ENCODE data around the gene SMIM28. TPM values are rescaled to one million over a fixed set of nuclear protein-coding genes. Genes with fewer than 3 reads are reported as not detected.
"Not testable (repeated sequence)": the region's sequence is repeated elsewhere in the genome, so short reads cannot be mapped to it uniquely, and the experiment has no call there.

Gene SMIM28
- total RNA-seq: under 1 TPM in 1 of 2 donors, not detected in 1; 0.42 TPM
- long read RNA-seq: 0 reads

- ATAC-seq (no peak), DNase-seq (no peak)
- intact Hi-C loops (cut with DNase I, micrococcal nuclease): no loop called here
These were observed at the start of gene SMIM28 for GRCh38 chr6:138377844-138378243. TSS of gene SMIM28 (plus strand) at chr6:138377905. CDS start at chr6:138378073, 168 bp downstream.

GRCh38 chr6:138328210-138328609, 49.5 kb upstream of the SMIM28 start:
- DNase-seq (no peak), ATAC-seq (no peak)
- intact Hi-C loops (cut with DNase I, micrococcal nuclease): no loop called here

GRCh38 chr6:138330763-138331162, 46.9 kb upstream of the SMIM28 start:
- intact Hi-C loops (cut with DNase I, micrococcal nuclease): no loop called here
- no peak for DNase-seq
- ATAC-seq: no peak

GRCh38 chr6:138331444-138331843, 46.3 kb upstream of the SMIM28 start:
- no peak for ATAC-seq
- intact Hi-C loops (cut with DNase I, micrococcal nuclease): no loop called here
- DNase-seq: no peak

GRCh38 chr6:138331984-138332383, 45.7 kb upstream of the SMIM28 start:
- DNase-seq: no peak
- intact Hi-C loops (cut with DNase I, micrococcal nuclease): no loop called here
- ATAC-seq: no peak

GRCh38 chr6:138334000-138334399, 43.7 kb upstream of the SMIM28 start:
- DNase-seq (no peak), ATAC-seq (no peak)
- intact Hi-C loops (cut with DNase I, micrococcal nuclease): no loop called here

- no peak for ATAC-seq
- DNase-seq: no peak
- intact Hi-C loops (cut with DNase I, micrococcal nuclease): no loop called here
These were observed 42.7 kb upstream of the SMIM28 start for GRCh38 chr6:138334963-138335362.

GRCh38 chr6:138336221-138336620, 41.5 kb upstream of the SMIM28 start:
- intact Hi-C loops (cut with DNase I, micrococcal nuclease): no loop called here
- DNase-seq: no peak
- ATAC-seq: no peak

GRCh38 chr6:138337076-138337475, 40.6 kb upstream of the SMIM28 start:
- intact Hi-C loops (cut with DNase I, micrococcal nuclease): no loop called here
- ATAC-seq (no peak), DNase-seq (no peak)

GRCh38 chr6:138339024-138339423, 38.7 kb upstream of the SMIM28 start:
- intact Hi-C loops (cut with DNase I, micrococcal nuclease): no loop called here
- no peak for DNase-seq
- no peak for ATAC-seq

GRCh38 chr6:138341176-138341575, 36.5 kb upstream of the SMIM28 start:
- ATAC-seq (no peak), DNase-seq (no peak)
- intact Hi-C loops (cut with DNase I, micrococcal nuclease): no loop called here

GRCh38 chr6:138343112-138343511, 34.6 kb upstream of the SMIM28 start:
- ATAC-seq: no peak
- intact Hi-C loops (cut with DNase I, micrococcal nuclease): no loop called here

GRCh38 chr6:138345565-138346285, 32.0 kb upstream of the SMIM28 start:
- intact Hi-C loops (cut with DNase I, micrococcal nuclease): no loop called here
- DNase-seq (no peak), ATAC-seq (no peak)

More at GRCh38 chr6:138343112-138343511, 34.6 kb upstream of the SMIM28 start:
- no peak for DNase-seq

- DNase-seq (no peak), ATAC-seq (no peak)
- intact Hi-C loops (cut with DNase I, micrococcal nuclease): no loop called here
These were observed 31.2 kb upstream of the SMIM28 start for GRCh38 chr6:138346302-138347195.

- intact Hi-C loops (cut with DNase I, micrococcal nuclease): no loop called here
- no peak for ATAC-seq
- no peak for DNase-seq
These were observed 29.8 kb upstream of the SMIM28 start for GRCh38 chr6:138347864-138348263.

GRCh38 chr6:138349891-138350290, 27.8 kb upstream of the SMIM28 start:
- ATAC-seq (no peak), DNase-seq (no peak)
- intact Hi-C loops (cut with DNase I, micrococcal nuclease): no loop called here

- no peak for ATAC-seq
- intact Hi-C loops (cut with DNase I, micrococcal nuclease): no loop called here
- no peak for DNase-seq
These were observed 19.8 kb upstream of the SMIM28 start for GRCh38 chr6:138357928-138358327.

GRCh38 chr6:138368684-138369083, 9.0 kb upstream of the SMIM28 start:
- intact Hi-C loops (cut with DNase I, micrococcal nuclease); ATAC-seq; DNase-seq: not testable (repeated sequence)

- intact Hi-C loops (cut with DNase I, micrococcal nuclease): no loop called here
- DNase-seq (no peak), ATAC-seq (no peak)
These were observed 6.9 kb upstream of the SMIM28 start for GRCh38 chr6:138370631-138371451.

GRCh38 chr6:138371452-138371711, 6.3 kb upstream of the SMIM28 start:
- intact Hi-C loops (cut with DNase I, micrococcal nuclease): no loop called here
- no peak for DNase-seq
- no peak for ATAC-seq
